Measurements from ENCODE around the gene SPATA31E1. TPM values are rescaled to one million over a fixed set of nuclear protein-coding genes. Genes with fewer than 3 reads are reported as not detected.

The SPATA31E1 gene
- total RNA-seq, 6 experiments from 2014 or later = not detected

GRCh38 chr9:87885484-87886189 lies 3.0 kb downstream of the SPATA31E1 start:
- H3K36me3 Mint-ChIP-seq (ENCODE audit: low read depth) = no peaks in the 10 kb centered on the region
- H3K4me3 Mint-ChIP-seq = no peak overlapping the region
- no peak overlapping the region for H3K27ac Mint-ChIP-seq
- no peaks in the 10 kb centered on the region for H3K9me3 Mint-ChIP-seq
- H3K27me3 Mint-ChIP-seq (ENCODE audit: insufficient read depth) = peaks cover 10% of the 10 kb centered on the region
- no peaks in the 10 kb centered on the region; the same call in 1 of the 2 replicates for H3K4me1 Mint-ChIP-seq (ENCODE audit: low read depth)
- DNase-seq = no peak
- TF ChIP-seq CTCF (IDR thresholded peaks at IDR 0.05) = no peak

GRCh38 chr9:87886210-87886932 lies 3.7 kb downstream of the SPATA31E1 start:
- Mint-ChIP-seq H3K36me3 (ENCODE audit: low read depth) (no peaks in the 10 kb centered on the region), H3K4me1 (ENCODE audit: low read depth) (no peaks in the 10 kb centered on the region), H3K4me3 (no peak overlapping the region), H3K9me3 (no peaks in the 10 kb centered on the region), H3K27me3 (ENCODE audit: insufficient read depth) (peaks cover 10% of the 10 kb centered on the region), H3K27ac (no peak overlapping the region)
- DNase-seq = no peak
- no peak for TF ChIP-seq CTCF (IDR thresholded peaks at IDR 0.05)

GRCh38 chr9:87886933-87887505 lies 4.3 kb downstream of the SPATA31E1 start:
- no peak overlapping the region for H3K27ac Mint-ChIP-seq
- no peaks in the 10 kb centered on the region for H3K36me3 Mint-ChIP-seq (ENCODE audit: low read depth)
- H3K27me3 Mint-ChIP-seq (ENCODE audit: insufficient read depth) = peaks cover 10% of the 10 kb centered on the region
- TF ChIP-seq CTCF (IDR thresholded peaks at IDR 0.05) = no peak
- no peak overlapping the region for H3K4me3 Mint-ChIP-seq
- DNase-seq = no peak
- no peaks in the 10 kb centered on the region for H3K9me3 Mint-ChIP-seq
- H3K4me1 Mint-ChIP-seq (ENCODE audit: low read depth) = no peaks in the 10 kb centered on the region

- DNase-seq = no peak
- no peaks in the 10 kb centered on the region for H3K9me3 Mint-ChIP-seq
- no peaks in the 10 kb centered on the region for H3K4me1 Mint-ChIP-seq (ENCODE audit: low read depth)
These were observed 5.2 kb downstream of the SPATA31E1 start for GRCh38 chr9:87887661-87888480.

More at GRCh38 chr9:87887661-87888480, 5.2 kb downstream of the SPATA31E1 start:
- Mint-ChIP-seq H3K27ac (no peak overlapping the region), H3K4me3 (no peak overlapping the region), H3K27me3 (ENCODE audit: insufficient read depth) (peaks cover 10% of the 10 kb centered on the region), H3K36me3 (ENCODE audit: low read depth) (no peaks in the 10 kb centered on the region)
- TF ChIP-seq CTCF (IDR thresholded peaks at IDR 0.05) = no peak

Measured in HFFc6 (cell line).